ENCODE measurements around the gene SSMEM1.

The SSMEM1 gene

GRCh38 chr7:130256704-130257103, 49.0 kb downstream of the SSMEM1 start:
- no peaks in the 10 kb centered on the region for H4K20me1 ChIP-seq
- H3K27ac ChIP-seq: no peak overlapping the region
- H3K9ac ChIP-seq: no peak overlapping the region
- no peak for TF ChIP-seq Cebpa-rat (IDR thresholded peaks at IDR 0.05)
- H3K36me3 ChIP-seq: no peaks in the 10 kb centered on the region
- no peaks in the 10 kb centered on the region for H3K27me3 ChIP-seq
- H3K4me1 ChIP-seq: no peaks in the 10 kb centered on the region
- peaks cover 10 to 20% (median 18%) of the 10 kb centered on the region in 11 experiments; a peak in 16 of 22 replicates for H3K9me3 ChIP-seq (replicated peaks in 1 of 11)
- H3K4me3 ChIP-seq: no peak overlapping the region
- no peak overlapping the region for H3K4me2 ChIP-seq

GRCh38 chr7:130258494-130259078, 50.9 kb downstream of the SSMEM1 start:
- no peak overlapping the region for H3K4me2 ChIP-seq
- no peaks in the 10 kb centered on the region for H4K20me1 ChIP-seq
- no peaks in the 10 kb centered on the region for H3K27me3 ChIP-seq
- H3K9me3 ChIP-seq (replicated peaks in 1 of 11): peaks cover 5 to 14% (median 12%) of the 10 kb centered on the region in 11 experiments; a peak in 15 of 22 replicates
- no peak overlapping the region for H3K9ac ChIP-seq
- TF ChIP-seq Cebpa-rat (IDR thresholded peaks at IDR 0.05): no peak
- no peak overlapping the region for H3K4me3 ChIP-seq
- no peak overlapping the region for H3K27ac ChIP-seq
- peaks cover 0 to 10% (median 8%) of the 10 kb centered on the region in 10 experiments; a peak in 12 of 20 replicates for H3K4me1 ChIP-seq
- H3K36me3 ChIP-seq: no peaks in the 10 kb centered on the region

- H3K9me3 ChIP-seq (replicated peaks in 1 of 11): no peaks in the 10 kb centered on the region
- no peaks in the 10 kb centered on the region for H4K20me1 ChIP-seq
- H3K4me2 ChIP-seq: peak overlapping the region in 2 of 11 experiments; percentile 30 to 56; a peak in 1 of 22 replicates
- no peak for TF ChIP-seq Cebpa-rat (IDR thresholded peaks at IDR 0.05)
- no peak overlapping the region for H3K27ac ChIP-seq
- H3K36me3 ChIP-seq: no peaks in the 10 kb centered on the region
- H3K4me1 ChIP-seq: peaks cover 0 to 12% (median 8%) of the 10 kb centered on the region in 10 experiments; a peak in 12 of 20 replicates
- no peaks in the 10 kb centered on the region for H3K27me3 ChIP-seq
- no peak overlapping the region for H3K4me3 ChIP-seq
- no peak overlapping the region for H3K9ac ChIP-seq
Measured at GRCh38 chr7:130262448-130262847, 54.8 kb downstream of the SSMEM1 start.

- Histone ChIP-seq H3K36me3 (no peaks in the 10 kb centered on the region), H3K4me3 (no peak overlapping the region), H3K9ac (no peak overlapping the region), H3K4me1 (peaks cover 0 to 12% (median 8%) of the 10 kb centered on the region in 10 experiments; a peak in 12 of 20 replicates), H3K4me2 (peak overlapping the region in 6 of 11 experiments; percentile 11 to 56 (median 32); a peak in 8 of 22 replicates), H4K20me1 (no peaks in the 10 kb centered on the region), H3K27ac (no peak overlapping the region), H3K9me3 (replicated peaks in 1 of 11) (no peaks in the 10 kb centered on the region), H3K27me3 (no peaks in the 10 kb centered on the region)
- TF ChIP-seq Cebpa-rat (IDR thresholded peaks at IDR 0.05): no peak
Measured at GRCh38 chr7:130263130-130263529, 55.5 kb downstream of the SSMEM1 start.

Measured in BLaER1 treated with 17β-estradiol and CSF1 and Interleukin-3, amounts not matched to agents 10 nM and 100 nM (cell line).